Pancreas (tissue), 10 donors: ENCODE results near the gene KATNA1. TPM values are rescaled to one million over a fixed set of nuclear protein-coding genes. Genes with fewer than 3 reads are reported as not detected.
"Not testable (repeated sequence)": the region's sequence is repeated elsewhere in the genome, so short reads cannot be mapped to it uniquely, and the experiment has no call there.

Experiments used
- ATAC-seq, 4 donors: fragments of 200-7000 bp; cut with Tn5 transposase; one replicate each; pipeline versions ENCODE4 v1.8.0 to v1.9.1; 2020; ENCODE audit warnings: mild to moderate bottlenecking in 4 of 4, moderate library complexity in 4 of 4
- DNase-seq, 6 donors: peaks; one replicate each; pipeline ENCODE4 v3.0.0-alpha.2; 2020
- FAIRE-seq: peaks from 2 replicates; lab custom pipeline; 2012; peaks lifted over from hg19 to GRCh38; lab: Jason Lieb, UNC
- H3K27ac ChIP-seq, 4 donors: fragments of 200-600 bp; sonication (generic); 1 replicate in 3 of 4; 2 replicates in 1 of 4; pipeline versions ENCODE4 v1.5.0 to v1.8.0; 2020
- H3K27me3 ChIP-seq, 4 donors: fragments of 200-600 bp; one replicate each; pipeline ENCODE4 v1.8.0; 2021
- H3K36me3 ChIP-seq, 3 donors: fragments of 200-600 bp; sonication (generic) in 1 of 3; one replicate each; pipeline versions ENCODE4 v1.5.0 to v1.8.0; 2020 to 2021
- H3K4me1 ChIP-seq, 3 donors: fragments of 200-600 bp; one replicate each; pipeline ENCODE4 v1.8.0; 2021
- H3K4me3 ChIP-seq, 4 donors: fragments of 200-600 bp; sonication (generic) in 2 of 4; one replicate each; pipeline versions ENCODE4 v1.5.0 to v1.8.0; 2020 to 2021
- H3K9me3 ChIP-seq, 4 donors: fragments of 200-600 bp; one replicate each; pipeline ENCODE4 v1.8.0; 2021
- WGBS, 2 donors: extraction: QIAGEN DNeasy Blood & Tissue Kit; methylation state at CpG; one replicate each; pipeline ENCODE4 v1.1.7; 2013; 5-methylcytosine and 5-hydroxymethylcytosine counted together
- intact Hi-C, 3 donors: fragments of 100-400 bp; cut with DNase I; formaldehyde crosslinking; loops; one replicate each; pipeline versions ENCODE4 v1.11.1 to v1.14.2; 2022
- polyA plus RNA-seq, 2 donors: library from polyadenylated mRNA; stranded (reverse); fragments of 200-250 nt; gene quantifications; one replicate each; pipeline ENCODE4 v1.2.3, GENCODE V29; 2013
- total RNA-seq, 6 donors: library from RNA; stranded (reverse); fragmentation: NEBNext Ultra II Directional in 4 of 6; extraction: Animal tissue kit (Norgen Biotek cat#: 25700) in 4 of 6; gene quantifications; one replicate each; pipeline versions ENCODE4 v1.2.1 to v1.2.4, GENCODE V29; 2021 to 2023
- TF ChIP-seq, protein P1 (sequence below), 4 donors: fragments of 200-600 bp; sonication (generic) in 3 of 4; IDR thresholded peaks; one replicate each; pipeline versions ENCODE4 v1.5.0 to v1.8.0; 2021; ENCODE audit warnings: antibody characterized with exemption in 4 of 4
- donor health status: healthy with polysubstance abuse.
- donor health status: DM: no; HTN: no; CAD: no; lungs with moderate emphysema.
- donor health status: DM: no; HTN: no; CAD: no.
- donor health status: control.
- donor health status: control.
- donor health status: Bipolar disorder and iron deficiency.
- donor health status: DM: yes; HTN: yes; CAD: no.
- donor health status: DM: no; HTN: no; CAD: no.
- donor health status: DM: no; HTN: no; CAD: no.
- donor health status: DM: yes; HTN: yes; CAD: no.

Gene KATNA1
- total and polyA plus RNA-seq, 8 donors: 3.5 to 7.7 (median 4.8) TPM

- 97 to 100% methylated on average over 2 of the region's 2 CpGs for WGBS, 2 donors
These were observed 42.7 kb upstream of the KATNA1 start for GRCh38 chr6:149691201-149691600.

DNA sequence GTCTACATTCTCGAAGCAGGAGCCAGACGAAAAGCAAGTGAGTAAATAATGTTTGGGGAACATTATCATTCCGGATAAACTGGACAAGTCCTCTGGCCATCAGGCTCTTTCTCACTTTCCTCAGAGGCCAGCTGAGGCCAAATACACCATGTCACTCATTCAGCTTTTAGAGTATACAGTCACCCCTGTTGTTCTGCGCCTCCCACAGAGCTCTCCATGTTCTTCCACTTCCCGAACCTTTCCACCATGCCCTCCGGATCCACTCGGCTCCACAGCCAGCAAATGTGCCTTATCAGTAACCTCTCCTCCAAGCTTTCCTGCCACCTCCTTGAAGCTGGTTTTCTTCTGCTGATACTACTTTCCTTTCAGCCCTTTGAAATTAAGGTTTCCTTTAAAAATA, 37.7 kb upstream of the KATNA1 start:
- 49 to 52% methylated on average over 7 of the region's 7 CpGs for WGBS, 2 donors
- TF ChIP-seq, protein P1, sequence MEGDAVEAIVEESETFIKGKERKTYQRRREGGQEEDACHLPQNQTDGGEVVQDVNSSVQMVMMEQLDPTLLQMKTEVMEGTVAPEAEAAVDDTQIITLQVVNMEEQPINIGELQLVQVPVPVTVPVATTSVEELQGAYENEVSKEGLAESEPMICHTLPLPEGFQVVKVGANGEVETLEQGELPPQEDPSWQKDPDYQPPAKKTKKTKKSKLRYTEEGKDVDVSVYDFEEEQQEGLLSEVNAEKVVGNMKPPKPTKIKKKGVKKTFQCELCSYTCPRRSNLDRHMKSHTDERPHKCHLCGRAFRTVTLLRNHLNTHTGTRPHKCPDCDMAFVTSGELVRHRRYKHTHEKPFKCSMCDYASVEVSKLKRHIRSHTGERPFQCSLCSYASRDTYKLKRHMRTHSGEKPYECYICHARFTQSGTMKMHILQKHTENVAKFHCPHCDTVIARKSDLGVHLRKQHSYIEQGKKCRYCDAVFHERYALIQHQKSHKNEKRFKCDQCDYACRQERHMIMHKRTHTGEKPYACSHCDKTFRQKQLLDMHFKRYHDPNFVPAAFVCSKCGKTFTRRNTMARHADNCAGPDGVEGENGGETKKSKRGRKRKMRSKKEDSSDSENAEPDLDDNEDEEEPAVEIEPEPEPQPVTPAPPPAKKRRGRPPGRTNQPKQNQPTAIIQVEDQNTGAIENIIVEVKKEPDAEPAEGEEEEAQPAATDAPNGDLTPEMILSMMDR (IDR thresholded peaks at IDR 0.05): no peak

More at GRCh38 chr6:149691201-149691600, 42.7 kb upstream of the KATNA1 start:
- Histone ChIP-seq H3K27me3 (no peaks in the 10 kb centered on the region), H3K27ac (no peak overlapping the region), H3K9me3 (no peaks in the 10 kb centered on the region), H3K4me1 (no peaks in the 10 kb centered on the region), H3K4me3 (no peak overlapping the region), H3K36me3 (peaks cover 0 to 10% (median 0%) of the 10 kb centered on the region in 3 donors)
- TF ChIP-seq, protein P1 (IDR thresholded peaks at IDR 0.05): no peak
- DNase-seq (no peak), ATAC-seq (no peak), FAIRE-seq (no peak)
- intact Hi-C loops: no loop called here

DNA sequence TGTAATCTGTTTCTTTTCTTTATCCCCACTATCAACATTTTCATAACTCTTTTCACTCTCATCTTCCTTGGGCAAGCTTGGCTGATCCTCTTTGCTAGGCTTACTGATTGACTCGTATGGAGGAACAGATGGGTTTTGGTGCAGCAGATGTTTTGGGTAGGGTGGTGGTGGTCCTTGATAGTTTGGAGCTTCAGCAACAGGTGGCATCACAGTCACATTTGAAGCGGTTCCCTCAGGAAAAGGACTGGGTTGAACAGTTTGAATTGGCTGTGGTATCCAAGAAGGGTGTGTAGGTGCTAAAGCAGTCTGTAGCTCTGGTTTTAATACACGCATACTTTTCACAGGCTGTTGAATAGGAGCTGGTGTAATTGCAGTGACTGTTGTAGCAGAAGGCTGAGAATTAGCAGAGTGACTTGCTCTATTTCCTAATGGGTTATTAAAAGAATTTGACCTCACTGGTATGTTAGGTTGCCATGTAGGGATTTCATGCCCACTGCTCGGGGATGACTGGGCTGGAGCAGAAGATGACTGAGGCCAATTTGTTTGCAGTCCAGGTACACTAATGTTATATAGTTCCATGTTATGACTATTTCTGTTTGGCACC, 34.8 kb upstream of the KATNA1 start:
- Histone ChIP-seq H3K4me1 (no peaks in the 10 kb centered on the region), H3K27ac (no peak overlapping the region), H3K36me3 (peaks cover 0 to 18% (median 0%) of the 10 kb centered on the region in 3 donors), H3K4me3 (no peak overlapping the region), H3K27me3 (no peaks in the 10 kb centered on the region), H3K9me3 (no peaks in the 10 kb centered on the region)
- DNase-seq: no peak
- 92% methylated on average over 4 of the region's 4 CpGs for WGBS, 2 donors
- TF ChIP-seq, protein P1 (IDR thresholded peaks at IDR 0.05): no peak
- intact Hi-C loops: no loop called here
- no peak for FAIRE-seq
- peak in 2 of 4 donors; percentile 18 to 40 for ATAC-seq

More for the DNA sequence above, 37.7 kb upstream of the KATNA1 start:
- peaks cover 0 to 24% (median 0%) of the 10 kb centered on the region in 3 donors for H3K36me3 ChIP-seq
- H3K4me3 ChIP-seq: no peak overlapping the region
- H3K9me3 ChIP-seq: no peaks in the 10 kb centered on the region
- ATAC-seq (peak in 1 of 4 donors; percentile 35), FAIRE-seq (no peak), DNase-seq (no peak)
- no peaks in the 10 kb centered on the region for H3K4me1 ChIP-seq
- no peaks in the 10 kb centered on the region for H3K27me3 ChIP-seq
- intact Hi-C loops: no loop called here
- no peak overlapping the region for H3K27ac ChIP-seq

DNA sequence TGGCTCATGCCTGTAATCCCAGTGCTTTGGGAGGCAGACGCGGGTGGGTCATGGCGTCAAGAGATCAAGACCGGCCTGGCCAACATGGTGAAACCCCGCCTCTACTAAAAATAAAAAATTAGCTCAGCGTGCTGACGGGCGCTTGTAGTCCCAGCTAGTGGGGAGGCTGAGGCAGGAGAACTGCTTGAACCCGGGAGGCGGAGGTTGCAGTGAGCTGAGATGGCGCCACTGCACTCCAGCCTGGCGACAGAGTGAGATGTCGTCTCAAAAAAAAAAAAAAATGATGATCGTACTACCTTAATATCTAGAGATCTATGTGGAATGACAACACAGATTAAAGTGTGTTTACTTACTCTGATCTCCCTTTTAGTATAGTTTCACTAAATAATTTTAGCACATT, 33.3 kb upstream of the KATNA1 start:
- WGBS, 2 donors: 95 to 96% methylated on average over 14 of the region's 14 CpGs
- DNase-seq, ATAC-seq, H3K27ac ChIP-seq, H3K4me1 ChIP-seq, H3K9me3 ChIP-seq, H3K27me3 ChIP-seq, FAIRE-seq, intact Hi-C loops, H3K4me3 ChIP-seq: not testable (repeated sequence)
- H3K36me3 ChIP-seq: peaks cover 0 to 18% (median 0%) of the 10 kb centered on the region in 3 donors

- no peaks in the 10 kb centered on the region for H3K4me1 ChIP-seq
- FAIRE-seq (no peak), ATAC-seq (no peak), DNase-seq (no peak)
- peaks cover 0 to 18% (median 0%) of the 10 kb centered on the region in 3 donors for H3K36me3 ChIP-seq
- H3K4me3 ChIP-seq: no peak overlapping the region
- intact Hi-C loops: no loop called here
- TF ChIP-seq, protein P1 (IDR thresholded peaks at IDR 0.05): no peak
- no peaks in the 10 kb centered on the region for H3K9me3 ChIP-seq
- no peak overlapping the region for H3K27ac ChIP-seq
- H3K27me3 ChIP-seq: no peaks in the 10 kb centered on the region
These were observed 32.7 kb upstream of the KATNA1 start for GRCh38 chr6:149681209-149681608.
